Kidney (tissue), 14 donors: Measurements from ENCODE around the gene NRG3. TPM values are rescaled to one million over a fixed set of nuclear protein-coding genes. Genes with fewer than 3 reads are reported as not detected.
A peak's percentile ranks its signal among the peaks of the same experiment; 100 is the strongest.

ENCODE experiments used
- DNase-seq, 5 donors: peaks; one replicate each; pipeline ENCODE4 v3.0.0-alpha.2; 2013 to 2020
- FAIRE-seq: peaks from 2 replicates; lab custom pipeline; 2012; peaks lifted over from hg19 to GRCh38; lab: Jason Lieb, UNC
- H3K27ac ChIP-seq, 2 donors: one replicate each; pipeline ENCODE4 v1.7.0; 2013; ENCODE audit warnings: low read depth in 2 of 2, low read length in 2 of 2, inconsistent platforms in 1 of 2
- H3K27me3 ChIP-seq: one replicate; pipeline ENCODE4 v1.7.1; 2013; ENCODE audit warnings: low read length, inconsistent platforms; ENCODE audit not compliant: control insufficient read depth, insufficient read depth
- H3K36me3 ChIP-seq, 3 donors: one replicate each; pipeline versions ENCODE4 v1.7.0 to v1.7.1; 2013; ENCODE audit warnings: low read length in 3 of 3, control low read depth in 1 of 3, inconsistent platforms in 1 of 3; ENCODE audit not compliant: insufficient read depth in 3 of 3, control insufficient read depth in 2 of 3
- H3K4me1 ChIP-seq, 3 donors: one replicate each; pipeline versions ENCODE4 v1.7.0 to v1.7.1; 2013; ENCODE audit warnings: low read length in 3 of 3, inconsistent platforms in 1 of 3, low read depth in 1 of 3; ENCODE audit not compliant: control insufficient read depth in 2 of 3, insufficient read depth in 2 of 3
- H3K4me3 ChIP-seq, 3 donors: one replicate each; pipeline versions ENCODE4 v1.7.0 to v1.8.1; 2013; ENCODE audit warnings: low read length in 3 of 3, control low read depth in 1 of 3, inconsistent platforms in 1 of 3
- H3K9ac ChIP-seq, 3 donors: one replicate each; pipeline versions ENCODE4 v1.7.0 to v1.7.1; 2013; ENCODE audit warnings: low read length in 3 of 3, control low read depth in 1 of 3, inconsistent platforms in 1 of 3
- H3K9me3 ChIP-seq, 3 donors: one replicate each; pipeline versions ENCODE4 v1.7.0 to v1.7.1; 2013; ENCODE audit warnings: low read length in 3 of 3, control low read depth in 1 of 3, inconsistent platforms in 1 of 3; ENCODE audit not compliant: control insufficient read depth in 2 of 3, insufficient read depth in 1 of 3
- intact Hi-C: fragments of 100-400 bp; cut with DNase I; formaldehyde crosslinking; loops from one replicate; pipeline ENCODE4 v1.11.1; 2022
- polyA plus RNA-seq: library from polyadenylated mRNA; stranded (reverse); fragments of 350-450 nt; fragmentation: Illumina TruSeq; extraction: RNeasy Lipid Tissue Mini Kit (QIAGEN cat#74804); gene quantifications from one replicate; pipeline ENCODE4 v1.2.3, GENCODE V29; 2014; ENCODE audit warnings: low read depth, low replicate concordance; ENCODE audit not compliant: insufficient read depth
- total RNA-seq: library from RNA; stranded (reverse); fragmentation: NEBNext Ultra II Directional; extraction: Animal tissue kit (Norgen Biotek cat#: 25700); gene quantifications from one replicate; pipeline ENCODE4 v1.2.1, GENCODE V29; 2021
- TF ChIP-seq, protein P1 (sequence below): IDR thresholded peaks from 3 replicates; pipeline ENCODE4 v1.5.1; 2012; ENCODE audit warnings: mild to moderate bottlenecking, moderate library complexity, borderline replicate concordance; ENCODE audit not compliant: insufficient read depth; ENCODE audit errors: extremely low read depth
- donor health status: control.
- donor health status: control.
- donor health status: control.
- donor health status: control.
- donor health status: control.
- donor health status: DM: yes; HTN: yes; CAD: no.
- donor health status: Normal renal cell carcinoma (clear cell type).

NRG3 gene
- total and polyA plus RNA-seq, 2 donors from 2014 or later = 0.62 to 5.4 TPM

DNA sequence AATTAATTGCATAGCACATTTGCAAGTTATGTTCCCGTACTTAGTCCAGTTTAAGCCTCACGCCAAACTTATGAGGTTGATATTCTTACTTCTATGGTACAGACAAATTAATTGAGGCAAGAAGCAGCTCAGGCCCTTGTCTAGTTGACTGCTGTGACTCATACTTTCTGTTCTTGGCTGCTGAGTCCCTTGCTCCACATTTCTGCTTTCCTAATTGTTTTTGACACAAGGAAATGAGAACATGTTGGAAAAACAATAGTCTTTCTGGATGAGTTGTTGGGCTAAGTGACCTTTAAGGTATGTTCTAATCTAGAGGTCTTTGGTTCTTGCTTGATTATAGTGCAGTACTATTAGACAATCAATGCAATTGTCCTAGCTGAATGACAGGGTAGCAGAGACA, 331.8 kb downstream of the NRG3 start:
- intact Hi-C loops = no loop called here
- H3K9ac ChIP-seq = no peak overlapping the region
- FAIRE-seq (no peak), DNase-seq (no peak)
- no peaks in the 10 kb centered on the region for H3K27me3 ChIP-seq
- H3K27ac ChIP-seq = no peak overlapping the region
- H3K36me3 ChIP-seq = no peaks in the 10 kb centered on the region
- TF ChIP-seq, protein P1, sequence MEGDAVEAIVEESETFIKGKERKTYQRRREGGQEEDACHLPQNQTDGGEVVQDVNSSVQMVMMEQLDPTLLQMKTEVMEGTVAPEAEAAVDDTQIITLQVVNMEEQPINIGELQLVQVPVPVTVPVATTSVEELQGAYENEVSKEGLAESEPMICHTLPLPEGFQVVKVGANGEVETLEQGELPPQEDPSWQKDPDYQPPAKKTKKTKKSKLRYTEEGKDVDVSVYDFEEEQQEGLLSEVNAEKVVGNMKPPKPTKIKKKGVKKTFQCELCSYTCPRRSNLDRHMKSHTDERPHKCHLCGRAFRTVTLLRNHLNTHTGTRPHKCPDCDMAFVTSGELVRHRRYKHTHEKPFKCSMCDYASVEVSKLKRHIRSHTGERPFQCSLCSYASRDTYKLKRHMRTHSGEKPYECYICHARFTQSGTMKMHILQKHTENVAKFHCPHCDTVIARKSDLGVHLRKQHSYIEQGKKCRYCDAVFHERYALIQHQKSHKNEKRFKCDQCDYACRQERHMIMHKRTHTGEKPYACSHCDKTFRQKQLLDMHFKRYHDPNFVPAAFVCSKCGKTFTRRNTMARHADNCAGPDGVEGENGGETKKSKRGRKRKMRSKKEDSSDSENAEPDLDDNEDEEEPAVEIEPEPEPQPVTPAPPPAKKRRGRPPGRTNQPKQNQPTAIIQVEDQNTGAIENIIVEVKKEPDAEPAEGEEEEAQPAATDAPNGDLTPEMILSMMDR = no peak
- H3K9me3 ChIP-seq = no peaks in the 10 kb centered on the region
- no peaks in the 10 kb centered on the region for H3K4me1 ChIP-seq
- no peak overlapping the region for H3K4me3 ChIP-seq

GRCh38 chr10:82208726-82209125, 333.7 kb downstream of the NRG3 start:
- Histone ChIP-seq H3K27ac (no peak overlapping the region), H3K4me3 (no peak overlapping the region), H3K36me3 (no peaks in the 10 kb centered on the region), H3K9me3 (no peaks in the 10 kb centered on the region), H3K4me1 (no peaks in the 10 kb centered on the region), H3K27me3 (no peaks in the 10 kb centered on the region), H3K9ac (no peak overlapping the region)
- FAIRE-seq (no peak), DNase-seq (no peak)
- TF ChIP-seq, protein P1 = no peak
- intact Hi-C loops = no loop called here

- Histone ChIP-seq H3K9ac (no peak overlapping the region), H3K4me3 (no peak overlapping the region), H3K4me1 (no peaks in the 10 kb centered on the region), H3K9me3 (no peaks in the 10 kb centered on the region), H3K27me3 (no peaks in the 10 kb centered on the region), H3K27ac (no peak overlapping the region), H3K36me3 (no peaks in the 10 kb centered on the region)
- DNase-seq (no peak), FAIRE-seq (no peak)
- intact Hi-C loops = no loop called here
- TF ChIP-seq, protein P1 = no peak
Observed at GRCh38 chr10:82210331-82210730, 335.3 kb downstream of the NRG3 start.

DNA sequence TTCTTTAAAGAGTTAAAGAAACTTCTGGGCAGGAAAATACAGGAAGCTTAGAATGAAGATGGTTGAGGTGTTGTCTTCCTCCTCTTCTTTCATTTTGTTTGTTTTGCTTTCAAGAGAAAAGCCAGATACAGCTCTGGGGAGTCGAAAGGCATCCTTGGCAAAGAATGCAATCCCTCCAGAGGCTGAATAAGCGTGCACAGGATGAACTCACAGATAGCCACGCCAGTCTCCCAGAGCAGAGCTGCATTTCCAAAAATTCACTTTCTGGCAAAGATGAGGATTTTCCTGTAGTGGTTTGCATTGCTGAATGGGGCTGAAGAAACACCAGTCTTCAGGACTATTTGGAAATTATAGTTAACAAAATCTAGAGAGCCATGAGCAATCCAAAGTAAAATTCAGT, 336.4 kb downstream of the NRG3 start:
- DNase-seq (peak in 1 of 5 donors; percentile 10), FAIRE-seq (no peak)
- intact Hi-C loops = no loop called here
- TF ChIP-seq, protein P1 = no peak
- Histone ChIP-seq H3K27ac (no peak overlapping the region), H3K27me3 (no peaks in the 10 kb centered on the region), H3K9me3 (no peaks in the 10 kb centered on the region), H3K9ac (no peak overlapping the region), H3K36me3 (no peaks in the 10 kb centered on the region), H3K4me1 (no peaks in the 10 kb centered on the region), H3K4me3 (no peak overlapping the region)
